Left ventricle myocardium inferior (tissue), 1 donor: Measurements from ENCODE around the gene ACSM2B. TPM values are rescaled to one million over a fixed set of nuclear protein-coding genes. Genes with fewer than 3 reads are reported as not detected.
A peak's percentile ranks its signal among the peaks of the same experiment; 100 is the strongest.
"Not testable (repeated sequence)": the region's sequence is repeated elsewhere in the genome, so short reads cannot be mapped to it uniquely, and the experiment has no call there.

Experiments used
- DNase-seq: peaks from one replicate; pipeline ENCODE4 v3.0.0-alpha.2; 2020
- H3K27ac ChIP-seq: fragments of 200-600 bp; replicated peaks from 2 replicates; pipeline ENCODE4 v1.8.0; 2021
- H3K27me3 ChIP-seq: fragments of 200-600 bp; 2 replicates; pipeline ENCODE4 v1.8.0; 2021; ENCODE audit warnings: low read depth
- H3K36me3 ChIP-seq: fragments of 200-600 bp; 2 replicates; pipeline ENCODE4 v1.8.0; 2021
- H3K4me1 ChIP-seq: fragments of 200-600 bp; 2 replicates; pipeline ENCODE4 v1.8.0; 2021
- H3K4me3 ChIP-seq: fragments of 200-600 bp; 2 replicates; pipeline ENCODE4 v1.8.0; 2021; ENCODE audit warnings: mild to moderate bottlenecking, moderate library complexity
- H3K9me3 ChIP-seq: fragments of 200-600 bp; replicated peaks from 2 replicates; pipeline ENCODE4 v1.8.0; 2021
- CTCF ChIP-seq: fragments of 200-600 bp; IDR thresholded peaks from 2 replicates; pipeline ENCODE4 v1.8.0; 2021; ENCODE audit warnings: antibody characterized with exemption, mild to moderate bottlenecking, borderline replicate concordance
- intact Hi-C: fragments of 100-400 bp; cut with micrococcal nuclease; formaldehyde crosslinking; loops from one replicate; pipeline ENCODE4 v1.11.0; 2022
- total RNA-seq: library from RNA; stranded (reverse); fragmentation: NEBNext Ultra II Directional; extraction: Animal tissue kit (Norgen Biotek cat#: 25700); gene quantifications from one replicate; pipeline ENCODE4 v1.2.1, GENCODE V29; 2021
- donor health status: DM: no; HTN: yes; CAD: no; lungs with severe emphysema.

Gene ACSM2B
- total RNA-seq, 1 donor from 2014 or later, result not detected

- H3K27me3 ChIP-seq, H3K4me3 ChIP-seq, intact Hi-C loops, H3K27ac ChIP-seq, DNase-seq, H3K4me1 ChIP-seq, H3K36me3 ChIP-seq, H3K9me3 ChIP-seq: not testable (repeated sequence)
These were observed 7.0 kb downstream of the ACSM2B start for GRCh38 chr16:20569117-20569651.

- Histone ChIP-seq H3K4me1 (no peaks in the 10 kb centered on the region), H3K4me3 (no peak overlapping the region), H3K9me3 (peaks cover 6% of the 10 kb centered on the region), H3K36me3 (no peaks in the 10 kb centered on the region), H3K27me3 (no peaks in the 10 kb centered on the region), H3K27ac (no peak overlapping the region)
- no peak for TF ChIP-seq CTCF
- intact Hi-C loops, result no loop called here
- no peak for DNase-seq
These were observed 7.8 kb downstream of the ACSM2B start for GRCh38 chr16:20568404-20568803.

GRCh38 chr16:20566864-20567263 is 9.3 kb downstream of the ACSM2B start:
- no peak overlapping the region for H3K4me3 ChIP-seq
- no peaks in the 10 kb centered on the region for H3K4me1 ChIP-seq
- H3K27ac ChIP-seq, result no peak overlapping the region
- no peak for DNase-seq
- H3K27me3 ChIP-seq, result no peaks in the 10 kb centered on the region
- no peaks in the 10 kb centered on the region for H3K36me3 ChIP-seq
- intact Hi-C loops, result no loop called here
- H3K9me3 ChIP-seq, result peaks cover 15% of the 10 kb centered on the region
- TF ChIP-seq CTCF, result no peak

GRCh38 chr16:20565334-20565733 is 10.8 kb downstream of the ACSM2B start:
- H3K27me3 ChIP-seq, H3K4me3 ChIP-seq, DNase-seq, H3K36me3 ChIP-seq, H3K4me1 ChIP-seq, H3K27ac ChIP-seq, intact Hi-C loops: not testable (repeated sequence)
- peaks cover 15% of the 10 kb centered on the region for H3K9me3 ChIP-seq

GRCh38 chr16:20564218-20564617 is 11.9 kb downstream of the ACSM2B start:
- H3K4me1 ChIP-seq, H3K4me3 ChIP-seq, H3K36me3 ChIP-seq, H3K27me3 ChIP-seq, intact Hi-C loops, H3K27ac ChIP-seq, DNase-seq: not testable (repeated sequence)
- H3K9me3 ChIP-seq, result peaks cover 15% of the 10 kb centered on the region

GRCh38 chr16:20555628-20556027 is 20.5 kb downstream of the ACSM2B start:
- H3K4me3 ChIP-seq, DNase-seq, H3K4me1 ChIP-seq, intact Hi-C loops, H3K36me3 ChIP-seq, H3K27ac ChIP-seq, H3K27me3 ChIP-seq, H3K9me3 ChIP-seq: not testable (repeated sequence)

- H3K36me3 ChIP-seq, H3K27me3 ChIP-seq, H3K9me3 ChIP-seq, H3K4me3 ChIP-seq, H3K4me1 ChIP-seq, DNase-seq, H3K27ac ChIP-seq, intact Hi-C loops: not testable (repeated sequence)
These were observed 21.5 kb downstream of the ACSM2B start for GRCh38 chr16:20554689-20555088.

- peak; percentile 25 for TF ChIP-seq CTCF
- H3K4me3 ChIP-seq, H3K27me3 ChIP-seq, H3K4me1 ChIP-seq, H3K9me3 ChIP-seq, intact Hi-C loops, H3K36me3 ChIP-seq, H3K27ac ChIP-seq, DNase-seq: not testable (repeated sequence)
These were observed 22.7 kb downstream of the ACSM2B start for GRCh38 chr16:20553493-20553892.

- H3K36me3 ChIP-seq, H3K9me3 ChIP-seq, H3K4me1 ChIP-seq, intact Hi-C loops, H3K4me3 ChIP-seq, DNase-seq, H3K27me3 ChIP-seq, H3K27ac ChIP-seq: not testable (repeated sequence)
These were observed 29.2 kb downstream of the ACSM2B start for GRCh38 chr16:20546951-20547350.

- DNase-seq, intact Hi-C loops, H3K36me3 ChIP-seq, H3K4me1 ChIP-seq, H3K9me3 ChIP-seq, H3K4me3 ChIP-seq, H3K27me3 ChIP-seq: not testable (repeated sequence)
- H3K27ac ChIP-seq, result peak overlapping the region; percentile 12
These were observed 29.8 kb downstream of the ACSM2B start for GRCh38 chr16:20546278-20546853.

- intact Hi-C loops, H3K9me3 ChIP-seq, H3K4me3 ChIP-seq, H3K27me3 ChIP-seq, DNase-seq, H3K27ac ChIP-seq, H3K36me3 ChIP-seq, H3K4me1 ChIP-seq: not testable (repeated sequence)
These were observed 35.4 kb downstream of the ACSM2B start for GRCh38 chr16:20540603-20541316.
